Right forelimb (tissue), 1 donor: ENCODE data around the gene VWA3B.
"Not testable (repeated sequence)": the region's sequence is repeated elsewhere in the genome, so short reads cannot be mapped to it uniquely, and the experiment has no call there.

ENCODE experiments used
- DNase-seq: peaks from one replicate; pipeline ENCODE4 v3.0.0-alpha.2; 2018

VWA3B gene

DNA sequence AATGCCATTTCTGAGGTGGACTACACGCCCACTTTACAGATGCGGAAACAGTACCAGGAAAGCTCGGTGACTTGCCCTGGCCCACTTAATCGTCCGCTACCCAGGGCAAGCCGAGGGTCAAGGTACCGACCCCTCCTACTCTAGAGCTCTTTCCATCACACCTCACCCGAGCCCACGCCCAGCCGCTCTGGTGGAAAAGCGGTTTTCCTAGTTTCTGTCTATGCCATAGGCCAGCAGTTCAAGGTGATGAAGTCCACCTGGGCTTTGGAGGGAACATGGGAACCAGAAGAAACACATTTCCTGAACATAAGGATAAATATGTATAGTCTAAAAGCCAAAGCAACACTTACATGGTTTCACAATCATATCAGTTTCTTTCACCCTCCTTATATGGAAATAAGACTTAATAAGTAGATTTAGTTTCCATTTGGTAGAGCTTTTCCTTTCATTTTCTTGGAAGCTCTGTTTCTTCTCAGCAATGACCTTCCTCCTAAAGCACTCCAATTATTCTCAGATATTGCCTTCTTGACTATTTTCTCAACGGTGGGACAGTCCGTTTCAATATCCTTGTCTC, 567 bp downstream of the VWA3B start:
- no peak for DNase-seq

- DNase-seq, result no peak
These were observed 1.3 kb downstream of the VWA3B start for GRCh38 chr2:98088261-98088660.

- no peak for DNase-seq
These were observed 3.0 kb downstream of the VWA3B start for GRCh38 chr2:98089941-98090340.

GRCh38 chr2:98090951-98091350, 4.0 kb downstream of the VWA3B start:
- no peak for DNase-seq

DNA sequence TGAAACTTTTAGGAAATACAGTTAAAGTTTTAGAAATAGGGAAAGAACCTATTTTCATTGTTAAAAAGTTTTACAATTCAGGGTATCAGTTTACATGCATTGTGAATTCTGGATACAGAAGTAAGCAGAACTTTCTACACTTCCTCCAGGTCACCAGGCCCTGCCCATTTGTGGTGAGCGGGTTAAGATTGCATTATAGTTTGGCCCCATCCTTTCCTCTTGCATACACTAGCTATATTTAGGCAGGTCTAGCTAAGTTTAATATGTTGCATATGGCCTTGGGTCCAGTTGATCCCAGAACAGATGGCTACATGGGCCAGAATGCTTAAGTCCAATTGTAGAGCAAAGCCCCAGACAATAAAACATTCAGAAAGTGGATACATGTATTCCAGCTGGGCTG, 4.8 kb downstream of the VWA3B start:
- DNase-seq, result no peak

- no peak for DNase-seq
These were observed 6.2 kb downstream of the VWA3B start for GRCh38 chr2:98093146-98093545.

DNA sequence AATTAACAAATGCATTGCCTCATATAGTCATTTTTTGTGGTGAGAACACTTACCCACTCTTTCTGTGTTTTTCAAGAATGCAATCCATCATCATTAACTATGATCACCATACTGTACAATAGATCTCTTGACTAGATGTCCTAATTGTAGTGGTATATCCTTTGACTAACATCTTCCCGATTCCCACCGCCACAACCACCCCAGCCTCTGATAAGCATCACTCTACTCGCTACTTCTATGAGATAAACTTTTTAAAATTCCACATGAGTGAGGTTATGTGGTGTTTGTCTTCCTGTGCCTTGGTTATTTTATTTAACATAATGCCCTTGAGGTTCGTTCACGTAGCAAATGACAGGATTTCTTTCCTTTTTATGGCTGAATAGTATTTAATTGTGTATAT, 6.6 kb downstream of the VWA3B start:
- DNase-seq, result no peak

DNA sequence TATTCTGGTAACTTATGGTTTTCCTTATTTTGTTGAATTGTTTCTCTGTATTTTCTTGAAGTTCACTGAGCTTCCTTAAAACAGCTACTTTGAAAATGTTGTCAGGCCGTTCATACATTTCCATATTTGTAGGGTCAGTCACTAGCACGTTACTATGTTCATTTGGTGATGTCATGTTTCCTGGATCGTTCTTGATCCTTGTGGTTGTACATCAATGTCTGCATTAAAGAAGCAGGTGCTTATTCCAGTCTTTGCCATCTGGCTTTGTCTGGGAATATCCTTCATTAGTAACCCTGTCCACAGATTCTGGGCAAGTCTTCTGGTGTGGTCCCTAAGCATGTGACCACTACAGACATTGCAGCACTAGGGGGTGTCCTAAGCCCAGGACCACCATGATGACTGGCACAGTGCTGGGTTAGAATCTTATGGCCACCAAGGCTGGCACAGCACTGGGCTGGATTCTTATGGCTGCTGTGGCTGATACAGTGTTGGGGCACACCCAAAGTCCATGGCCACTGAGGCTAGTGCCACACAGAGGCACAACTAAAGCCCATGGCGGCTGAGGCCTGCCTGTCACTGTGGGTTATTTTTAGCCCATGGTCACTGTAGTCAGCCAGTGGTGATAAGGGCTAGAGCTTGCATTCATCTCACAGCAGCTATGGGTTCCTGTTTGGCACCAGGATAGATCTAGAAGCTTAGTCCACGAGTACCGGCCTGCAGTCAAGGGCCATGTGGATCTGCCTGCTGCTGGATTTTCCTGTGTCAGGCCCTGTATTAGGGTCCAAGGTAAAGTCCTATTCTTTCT, 13.2 kb downstream of the VWA3B start:
- no peak for DNase-seq

- not testable (repeated sequence) for DNase-seq
These were observed 15.3 kb downstream of the VWA3B start for GRCh38 chr2:98102315-98102714.

- DNase-seq, result no peak
These were observed 15.9 kb downstream of the VWA3B start for GRCh38 chr2:98102878-98103277.

DNA sequence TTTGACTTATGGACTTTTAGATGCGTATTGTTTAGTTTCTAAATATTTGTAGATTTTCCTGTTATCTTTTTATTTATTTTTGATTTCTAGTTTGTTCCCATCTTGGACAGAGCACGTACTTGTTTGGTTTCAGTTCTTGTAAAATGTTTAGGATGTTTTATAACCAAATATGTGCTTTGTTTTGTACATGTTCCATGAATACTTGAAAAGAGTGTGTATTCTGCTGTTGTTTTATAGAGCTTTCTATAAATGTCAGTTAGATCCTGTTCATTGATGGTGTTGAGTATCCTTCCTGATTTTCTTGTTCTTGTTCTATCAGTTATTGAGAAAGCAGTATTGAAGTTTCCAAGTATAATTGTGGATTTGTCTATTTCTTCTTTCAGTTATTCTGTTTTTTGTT, 21.1 kb downstream of the VWA3B start:
- DNase-seq, result no peak

GRCh38 chr2:98110741-98111140, 23.8 kb downstream of the VWA3B start:
- no peak for DNase-seq

- DNase-seq, result no peak
These were observed 27.8 kb downstream of the VWA3B start for GRCh38 chr2:98114643-98115330.

- DNase-seq, result no peak
These were observed 31.2 kb downstream of the VWA3B start for GRCh38 chr2:98118161-98118560.

GRCh38 chr2:98118852-98119251, 31.9 kb downstream of the VWA3B start:
- no peak for DNase-seq

- DNase-seq, result no peak
These were observed 34.2 kb downstream of the VWA3B start for GRCh38 chr2:98121149-98121548.

DNA sequence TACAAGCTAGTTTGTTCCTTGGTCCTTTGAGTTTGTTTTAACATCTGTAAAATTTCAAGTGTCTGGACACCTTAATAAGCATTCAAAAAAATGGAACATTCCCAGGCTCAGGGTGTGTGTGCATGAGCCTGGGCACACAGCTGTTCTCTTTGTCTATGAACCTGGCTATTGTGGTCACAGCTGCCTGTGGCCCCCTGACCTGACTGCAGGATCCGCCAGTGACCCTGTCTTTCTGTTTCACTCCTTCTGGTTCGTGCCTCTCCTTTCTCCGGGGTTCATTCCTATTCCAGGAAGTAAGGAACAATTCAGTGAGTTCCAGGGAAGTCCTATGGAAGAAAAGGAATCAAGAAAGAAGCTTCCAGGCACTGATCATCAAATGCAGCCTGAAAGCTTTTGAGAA, 35.6 kb downstream of the VWA3B start:
- DNase-seq, result no peak

- no peak for DNase-seq
These were observed 36.3 kb downstream of the VWA3B start for GRCh38 chr2:98123286-98123685.

DNA sequence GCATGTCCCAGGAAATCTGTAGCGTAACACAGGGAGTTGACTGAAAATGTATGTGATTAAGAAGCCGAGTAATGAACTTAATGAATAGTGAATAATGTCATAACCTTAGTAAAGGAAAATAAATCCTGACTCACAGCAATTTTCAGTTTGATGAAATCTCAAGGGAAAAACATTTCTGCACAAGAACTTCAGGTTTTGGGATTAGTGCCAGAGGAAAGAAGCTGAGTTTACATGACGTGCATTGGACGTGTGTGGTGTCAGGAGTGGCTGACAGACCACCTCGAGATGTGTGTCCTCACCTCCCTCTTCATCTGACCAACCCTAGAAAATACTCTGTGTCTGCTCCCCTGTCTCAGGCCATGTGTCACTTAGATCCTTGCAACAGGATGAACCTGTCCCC, 39.1 kb downstream of the VWA3B start:
- DNase-seq, result no peak

GRCh38 chr2:98127229-98127989, 40.4 kb downstream of the VWA3B start:
- DNase-seq, result no peak

GRCh38 chr2:98128556-98129109, 41.7 kb downstream of the VWA3B start:
- DNase-seq, result no peak

- not testable (repeated sequence) for DNase-seq
These were observed 43.1 kb downstream of the VWA3B start for GRCh38 chr2:98130073-98130472.
